NT2/D1 (cell line): ENCODE measurements around the gene PPA2.

Source experiments
- SUZ12 ChIP-seq: IDR thresholded peaks from 2 replicates; pipeline ENCODE4 v1.6.1; 2011; ENCODE audit not compliant: insufficient read length, insufficient read depth; ENCODE audit errors: extremely low read depth
- YY1 ChIP-seq: IDR thresholded peaks from 2 replicates; pipeline ENCODE4 v1.6.1; 2011; ENCODE audit not compliant: insufficient read length, insufficient read depth
- ZNF274 ChIP-seq: IDR thresholded peaks from 2 replicates; pipeline ENCODE4 v1.6.1; 2011; ENCODE audit warnings: mild to moderate bottlenecking, low read depth, low read length

DNA sequence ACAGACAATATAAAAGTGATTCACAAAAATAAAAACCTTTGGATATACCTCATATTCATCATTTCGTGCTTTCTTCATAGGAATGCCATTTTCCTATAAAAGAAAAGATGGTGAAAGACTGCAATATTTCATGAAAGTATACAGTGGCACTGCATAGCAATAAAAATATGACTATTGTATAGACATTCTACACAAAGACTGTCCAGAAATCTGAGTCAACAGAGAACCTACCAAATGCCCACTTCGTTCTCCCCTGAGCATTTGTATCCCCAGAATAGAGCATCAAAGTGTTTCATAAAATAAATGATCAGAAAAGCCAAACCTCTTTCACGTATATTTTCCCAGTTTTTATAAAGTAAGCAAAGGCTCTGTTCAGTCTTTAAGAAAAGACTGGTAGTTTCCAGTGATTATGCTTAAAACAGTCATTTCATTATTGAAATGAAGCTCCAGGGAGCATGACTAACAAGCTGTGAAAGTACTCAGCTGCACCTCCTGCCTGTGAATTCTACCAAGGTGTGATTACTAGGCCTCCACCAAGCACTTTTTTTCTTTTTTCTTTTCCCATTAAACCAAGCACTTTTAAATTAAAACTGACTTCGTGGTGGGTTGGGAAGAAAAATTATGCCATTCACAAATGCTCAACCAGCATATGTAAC lies 20.2 kb downstream of the PPA2 start:
- TF ChIP-seq SUZ12 (no peak), YY1 (no peak), ZNF274 (no peak)
